ENCODE data around the gene MPZL3.
"Not testable (repeated sequence)": the region's sequence is repeated elsewhere in the genome, so short reads cannot be mapped to it uniquely, and the experiment has no call there.

The MPZL3 gene

DNA sequence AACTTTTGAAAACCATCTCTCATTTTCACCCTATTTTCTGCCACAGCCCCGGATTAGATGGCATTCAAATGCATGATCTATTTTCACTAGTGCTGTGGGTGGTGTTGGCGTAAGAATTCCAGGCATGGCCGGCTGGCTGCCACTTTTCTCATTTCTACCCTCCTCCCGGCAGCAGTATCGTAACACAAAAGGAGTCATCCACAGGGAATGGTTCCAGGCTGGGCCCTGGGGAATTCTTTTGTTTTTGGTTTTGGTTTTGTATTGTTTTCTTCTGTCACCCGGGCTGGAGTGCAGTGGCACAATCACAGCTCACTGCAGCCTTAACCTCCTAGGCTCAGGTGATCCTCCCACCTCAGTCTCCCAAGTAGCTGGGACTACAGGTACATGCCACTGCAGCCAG, 41.2 kb downstream of the MPZL3 start:
- DNase-seq: no peak

GRCh38 chr11:118210323-118210722, 41.8 kb downstream of the MPZL3 start:
- no peak for DNase-seq

GRCh38 chr11:118209033-118209432, 43.1 kb downstream of the MPZL3 start:
- no peak for DNase-seq

GRCh38 chr11:118207079-118207478, 45.1 kb downstream of the MPZL3 start:
- DNase-seq: no peak

- DNase-seq: no peak
Measured at GRCh38 chr11:118206391-118207031, 45.7 kb downstream of the MPZL3 start.

DNA sequence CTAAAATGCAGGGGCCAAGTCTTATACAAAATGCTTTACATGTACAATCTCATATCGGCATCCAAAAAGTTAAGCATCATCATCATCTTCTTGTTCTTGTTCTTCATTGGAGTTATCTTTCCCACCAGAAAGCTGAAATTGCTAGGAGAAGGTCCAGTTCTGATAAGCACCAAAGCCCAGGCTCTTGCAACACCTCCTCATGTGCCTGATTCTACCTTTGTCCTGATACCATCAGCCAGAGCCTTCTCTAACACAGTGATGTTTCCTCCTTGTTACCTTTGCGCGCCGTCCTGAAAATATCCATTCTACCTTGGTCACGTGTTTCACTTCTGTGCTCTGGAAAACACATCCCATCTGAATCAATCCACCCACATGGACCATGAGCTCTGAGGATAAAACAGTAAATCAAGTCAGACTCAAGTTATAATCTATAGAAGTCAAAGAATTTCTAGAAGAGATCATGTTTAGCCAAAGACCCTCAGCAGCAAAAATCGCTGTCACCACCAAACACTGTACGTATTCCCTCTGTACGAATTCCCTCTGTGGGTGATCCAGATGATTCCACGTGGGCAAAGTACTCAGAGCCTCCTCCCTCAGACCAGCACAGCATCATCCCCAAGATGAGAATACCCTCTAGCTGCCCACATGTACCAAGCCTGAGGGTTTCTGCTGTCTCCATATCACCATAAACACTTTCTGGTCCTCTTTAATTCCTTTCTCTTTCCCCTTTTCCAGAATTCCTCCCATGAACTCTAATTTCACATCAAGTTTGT, 46.4 kb downstream of the MPZL3 start:
- DNase-seq: no peak

GRCh38 chr11:118202599-118203422, 49.4 kb downstream of the MPZL3 start:
- DNase-seq: no peak

DNA sequence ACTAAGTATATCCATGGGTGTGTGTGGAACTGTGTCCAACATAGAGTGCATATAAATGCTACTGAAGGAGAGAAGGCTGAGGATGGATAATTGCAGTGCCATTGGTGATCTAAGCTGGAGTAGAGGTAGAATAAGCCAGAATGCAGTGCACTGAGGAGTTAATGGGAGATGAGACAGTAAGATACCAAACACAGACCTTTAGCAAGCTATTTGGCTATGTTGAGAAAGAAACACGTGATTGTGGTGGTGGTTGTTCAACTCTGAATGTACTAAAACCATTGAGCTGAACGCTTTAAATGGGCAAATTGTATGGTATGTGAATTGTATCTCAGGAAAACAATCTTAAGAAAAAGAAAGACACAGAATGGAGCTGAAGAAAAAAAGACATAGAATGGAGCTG, 50.2 kb downstream of the MPZL3 start:
- no peak for DNase-seq

GRCh38 chr11:118200901-118201680, 51.1 kb downstream of the MPZL3 start:
- DNase-seq: peak; percentile 35

GRCh38 chr11:118200497-118200896, 51.7 kb downstream of the MPZL3 start:
- no peak for DNase-seq

- DNase-seq: no peak
Measured at GRCh38 chr11:118199135-118199534, 53.0 kb downstream of the MPZL3 start.

GRCh38 chr11:118198370-118198769, 53.8 kb downstream of the MPZL3 start:
- DNase-seq: peak; percentile 82

DNA sequence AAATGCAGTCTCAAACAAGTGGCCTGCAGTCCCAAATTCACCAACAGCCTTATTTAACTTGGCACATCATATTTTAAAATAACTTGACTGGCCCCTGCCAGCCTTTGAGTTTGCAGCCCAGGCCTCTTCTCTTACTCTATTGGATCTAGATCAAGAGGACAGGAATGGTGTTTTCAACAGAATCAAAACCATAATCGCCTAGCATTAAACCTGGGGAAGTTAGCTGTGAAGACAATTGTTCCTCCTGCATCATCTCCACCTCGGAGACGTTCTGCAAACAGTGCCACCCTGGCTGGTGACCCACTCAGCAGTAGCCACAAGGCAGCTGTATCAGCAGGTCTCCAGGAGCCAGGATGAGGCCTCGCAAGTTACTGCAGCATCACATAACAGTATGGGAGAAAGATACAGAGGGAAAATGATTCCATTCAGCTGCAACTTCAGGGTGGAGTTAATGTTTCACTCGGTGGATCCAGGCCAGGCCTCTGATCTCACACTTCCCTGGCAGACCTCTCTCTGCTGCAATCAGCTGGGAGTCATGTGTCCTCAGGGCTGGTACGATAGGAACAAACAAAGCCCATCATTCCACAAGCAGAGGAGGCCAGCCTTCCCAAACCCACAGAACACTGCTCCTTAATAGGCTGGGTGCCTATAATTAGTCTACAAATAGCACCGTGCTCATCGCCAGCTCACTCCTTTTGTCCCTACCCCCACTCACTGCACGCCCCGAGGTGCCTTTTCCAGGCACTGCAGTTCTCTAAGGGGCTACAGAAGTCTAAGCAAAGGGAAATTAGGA, 57.1 kb downstream of the MPZL3 start:
- DNase-seq: no peak

GRCh38 chr11:118193910-118194566, 58.1 kb downstream of the MPZL3 start:
- no peak for DNase-seq

DNA sequence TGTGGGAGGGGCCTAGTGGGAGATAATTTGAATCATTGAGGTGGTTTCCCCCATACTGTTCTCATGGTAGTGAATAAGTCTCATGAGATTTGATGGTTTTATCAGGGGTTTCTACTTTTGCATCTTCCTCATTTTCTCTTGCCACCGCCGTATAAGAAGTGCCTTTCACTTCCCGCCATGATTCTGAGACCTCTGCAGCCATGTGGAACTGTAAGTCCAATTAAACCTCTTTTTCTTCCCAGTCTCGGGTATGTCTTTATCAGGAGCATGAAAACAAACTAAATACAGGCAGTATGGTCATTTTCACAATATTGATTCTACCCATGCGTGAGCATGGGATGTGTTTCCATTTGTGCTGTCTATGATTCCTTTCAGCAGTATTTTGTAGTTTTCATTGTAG, 59.3 kb downstream of the MPZL3 start:
- DNase-seq: not testable (repeated sequence)

DNA sequence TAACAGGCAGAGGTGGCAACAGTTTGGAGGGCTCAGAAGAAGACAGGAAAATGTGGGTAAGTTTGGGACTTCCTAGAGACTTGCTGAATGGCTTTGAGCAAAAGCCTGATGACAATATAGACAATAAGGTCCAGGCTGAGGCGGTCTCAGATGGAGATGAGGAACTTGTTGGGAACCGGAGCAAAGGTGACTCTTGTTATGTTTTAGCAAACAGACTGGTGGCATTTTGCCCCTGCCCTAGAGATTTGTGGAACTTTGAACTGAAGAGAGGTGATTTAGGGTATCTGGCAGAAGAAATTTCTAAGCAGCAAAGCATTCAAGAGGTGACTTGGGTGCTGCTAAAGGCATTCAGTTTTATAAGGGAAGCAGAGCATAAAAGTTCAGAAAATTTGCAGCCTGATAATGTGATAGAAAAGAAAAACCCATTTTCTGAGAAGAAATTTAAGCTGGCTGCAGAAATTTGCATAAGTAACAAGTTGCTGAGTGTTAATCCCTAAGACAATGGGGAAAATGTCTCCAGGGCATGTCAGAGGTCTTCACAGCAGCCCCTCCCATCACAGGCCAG, 61.1 kb downstream of the MPZL3 start:
- not testable (repeated sequence) for DNase-seq

DNA sequence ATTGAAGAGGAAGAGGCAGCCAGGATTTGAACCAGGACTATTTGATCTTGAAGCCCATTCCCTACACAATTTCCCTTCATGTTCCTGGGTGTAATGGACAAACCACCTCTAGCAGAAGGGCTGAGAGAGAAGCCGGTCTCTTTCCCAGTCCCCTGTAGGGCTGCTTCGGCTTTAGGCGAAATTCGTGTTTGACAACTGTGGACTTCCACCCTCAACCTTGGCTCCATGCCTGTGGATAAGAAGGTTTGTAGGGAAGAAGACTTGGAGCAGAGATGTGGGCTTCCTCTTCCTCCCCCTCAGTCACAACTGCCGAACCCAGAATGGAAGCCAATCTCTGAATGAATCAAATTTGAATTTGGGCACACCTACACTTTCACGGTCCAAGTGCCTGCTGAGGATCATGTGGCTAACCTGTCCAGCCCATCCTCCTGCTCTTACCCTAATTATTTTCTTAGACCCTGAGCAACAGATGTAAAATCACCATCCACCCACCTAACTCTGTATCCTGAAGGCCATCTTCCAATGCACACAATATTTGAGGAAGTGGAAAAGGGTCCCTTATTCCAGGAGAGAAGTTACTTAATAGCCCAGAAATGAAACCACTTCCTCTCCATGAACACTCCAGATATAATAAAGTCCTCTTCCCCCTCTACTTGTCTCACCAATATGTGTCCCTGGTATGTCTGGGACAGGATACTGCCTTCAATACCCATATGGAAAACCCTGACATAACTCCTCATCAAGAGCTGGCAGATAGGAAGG, 65.6 kb downstream of the MPZL3 start:
- DNase-seq: no peak

- DNase-seq: no peak
Measured at GRCh38 chr11:118184784-118185579, 67.2 kb downstream of the MPZL3 start.

GRCh38 chr11:118183691-118184090, 68.5 kb downstream of the MPZL3 start:
- DNase-seq: not testable (repeated sequence)

All from activated T-cell treated with anti-CD3 and anti-CD28 coated beads for 4 hours (primary cell).